Stimulated activated CD8-positive, alpha-beta memory T cell treated with anti-CD3 and anti-CD28 coated beads, Interleukin-4, amount 100 ng/mL, for 24 hours (primary cell): Measurements from ENCODE around the gene SLF1.

ENCODE experiments used
- DNase-seq: peaks from one replicate; pipeline ENCODE4 v3.0.0-alpha.2; 2020; ENCODE audit warnings: low read depth

The SLF1 gene

GRCh38 chr5:94711785-94712184 is 93.3 kb downstream of the SLF1 start:
- DNase-seq, result no peak

- DNase-seq, result no peak
Measured at GRCh38 chr5:94715768-94716167, 97.3 kb downstream of the SLF1 start.

GRCh38 chr5:94725142-94725541 is 106.7 kb downstream of the SLF1 start:
- DNase-seq, result no peak

GRCh38 chr5:94731471-94731870 is 113.0 kb downstream of the SLF1 start:
- no peak for DNase-seq

- DNase-seq, result no peak
Measured at GRCh38 chr5:94736498-94736897, 118.0 kb downstream of the SLF1 start.

GRCh38 chr5:94740286-94740685 is 121.8 kb downstream of the SLF1 start:
- no peak for DNase-seq

GRCh38 chr5:94742852-94743251 is 124.4 kb downstream of the SLF1 start:
- no peak for DNase-seq

- DNase-seq, result no peak
Measured at GRCh38 chr5:94744906-94745305, 126.4 kb downstream of the SLF1 start.

GRCh38 chr5:94745786-94746730 is 127.6 kb downstream of the SLF1 start:
- DNase-seq, result no peak

- DNase-seq, result no peak
Measured at GRCh38 chr5:94746731-94747124, 128.3 kb downstream of the SLF1 start.
